ENCODE measurements around the gene PAXX.

GRCh38 chr9:137025517-137025966 lies 33.3 kb downstream of the PAXX start:
- TF ChIP-seq, protein P1, sequence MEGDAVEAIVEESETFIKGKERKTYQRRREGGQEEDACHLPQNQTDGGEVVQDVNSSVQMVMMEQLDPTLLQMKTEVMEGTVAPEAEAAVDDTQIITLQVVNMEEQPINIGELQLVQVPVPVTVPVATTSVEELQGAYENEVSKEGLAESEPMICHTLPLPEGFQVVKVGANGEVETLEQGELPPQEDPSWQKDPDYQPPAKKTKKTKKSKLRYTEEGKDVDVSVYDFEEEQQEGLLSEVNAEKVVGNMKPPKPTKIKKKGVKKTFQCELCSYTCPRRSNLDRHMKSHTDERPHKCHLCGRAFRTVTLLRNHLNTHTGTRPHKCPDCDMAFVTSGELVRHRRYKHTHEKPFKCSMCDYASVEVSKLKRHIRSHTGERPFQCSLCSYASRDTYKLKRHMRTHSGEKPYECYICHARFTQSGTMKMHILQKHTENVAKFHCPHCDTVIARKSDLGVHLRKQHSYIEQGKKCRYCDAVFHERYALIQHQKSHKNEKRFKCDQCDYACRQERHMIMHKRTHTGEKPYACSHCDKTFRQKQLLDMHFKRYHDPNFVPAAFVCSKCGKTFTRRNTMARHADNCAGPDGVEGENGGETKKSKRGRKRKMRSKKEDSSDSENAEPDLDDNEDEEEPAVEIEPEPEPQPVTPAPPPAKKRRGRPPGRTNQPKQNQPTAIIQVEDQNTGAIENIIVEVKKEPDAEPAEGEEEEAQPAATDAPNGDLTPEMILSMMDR (IDR thresholded peaks at IDR 0.05 in 2 of 3, conservative IDR thresholded peaks at IDR 0.05 in 1 of 3; ENCODE audit: borderline replicate concordance in 1 of 3, insufficient read depth in 1 of 3, low read depth in 2 of 3, low read length in 2 of 3): no peak
- TF ChIP-seq POLR2A (IDR thresholded peaks at IDR 0.05; ENCODE audit: borderline replicate concordance, extremely low read depth, insufficient read depth, insufficient read length): no peak
- no peak for TF ChIP-seq JUND (IDR thresholded peaks at IDR 0.05)
- TF ChIP-seq CBX3 (IDR thresholded peaks at IDR 0.05; ENCODE audit: low read depth): no peak
- no peak for TF ChIP-seq FOSL1 (IDR thresholded peaks at IDR 0.05; ENCODE audit: low read depth)
- TF ChIP-seq ELF1 (IDR thresholded peaks at IDR 0.05; ENCODE audit: borderline replicate concordance, low read depth): no peak
- TF ChIP-seq SIN3A (IDR thresholded peaks at IDR 0.05; ENCODE audit: low read depth): no peak
- no peak for TF ChIP-seq EZH2 (IDR thresholded peaks at IDR 0.05)
- TF ChIP-seq RAD21 (IDR thresholded peaks at IDR 0.05; ENCODE audit: low read depth): no peak
- TF ChIP-seq ZBTB33 (IDR thresholded peaks at IDR 0.05; ENCODE audit: extremely low read depth, insufficient replicate concordance, low read length): no peak
- no peak for TF ChIP-seq EZH2phosphoT487 (IDR thresholded peaks at IDR 0.05; ENCODE audit: borderline replicate concordance)

All from HCT116 (cell line).